GM12865 (cell line): ENCODE data around the gene SYP.
A peak's percentile ranks its signal among the peaks of the same experiment; 100 is the strongest.

Experiments
- DNase-seq: peaks from one replicate; pipeline ENCODE4 v3.0.0; 2010; ENCODE audit warnings: low read depth
- H3K4me3 ChIP-seq: 2 replicates; pipeline ENCODE4 v1.5.1; 2011; ENCODE audit warnings: mild to moderate bottlenecking, low read depth, low read length, control low read depth
- CTCF ChIP-seq: IDR thresholded peaks from 2 replicates; pipeline ENCODE4 v1.5.1; 2011; ENCODE audit warnings: low read length, control low read depth, low read depth, inconsistent platforms; ENCODE audit not compliant: insufficient read depth; ENCODE audit errors: missing control alignments

SYP gene

GRCh38 chrX:49187028-49187394 is 13.0 kb downstream of the SYP start:
- H3K4me3 ChIP-seq = no peak overlapping the region
- no peak for TF ChIP-seq CTCF
- DNase-seq = no peak

GRCh38 chrX:49186125-49187027 is 13.6 kb downstream of the SYP start, which contains the start of gene PRICKLE3:
TSS of gene PRICKLE3 (minus strand) at chrX:49186373. CDS start at chrX:49186297, 76 bp downstream.
- H3K4me3 ChIP-seq = peak within 1 kb of the TSS; percentile 92
- TF ChIP-seq CTCF = peak; percentile 42
- peak; percentile 87 for DNase-seq

GRCh38 chrX:49184294-49185281 is 15.4 kb downstream of the SYP start:
- no peak for TF ChIP-seq CTCF
- peak overlapping the region; percentile 92 for H3K4me3 ChIP-seq
- DNase-seq = peak; percentile 58

GRCh38 chrX:49183701-49184281 is 16.2 kb downstream of the SYP start:
- no peak for DNase-seq
- no peak overlapping the region for H3K4me3 ChIP-seq
- no peak for TF ChIP-seq CTCF

- no peak for TF ChIP-seq CTCF
- no peak for DNase-seq
- H3K4me3 ChIP-seq = no peak overlapping the region
Observed at GRCh38 chrX:49179358-49179757, 20.6 kb downstream of the SYP start.

- no peak for TF ChIP-seq CTCF
- no peak for DNase-seq
- H3K4me3 ChIP-seq = no peak overlapping the region
Observed at GRCh38 chrX:49178537-49178936, 21.5 kb downstream of the SYP start.
